ENCODE measurements around the gene CISH. TPM values are rescaled to one million over a fixed set of nuclear protein-coding genes. Genes with fewer than 3 reads are reported as not detected.

Gene CISH
- total RNA-seq, 4 donors from 2014 or later = 3.3 to 50.5 (median 20.3) TPM

DNA sequence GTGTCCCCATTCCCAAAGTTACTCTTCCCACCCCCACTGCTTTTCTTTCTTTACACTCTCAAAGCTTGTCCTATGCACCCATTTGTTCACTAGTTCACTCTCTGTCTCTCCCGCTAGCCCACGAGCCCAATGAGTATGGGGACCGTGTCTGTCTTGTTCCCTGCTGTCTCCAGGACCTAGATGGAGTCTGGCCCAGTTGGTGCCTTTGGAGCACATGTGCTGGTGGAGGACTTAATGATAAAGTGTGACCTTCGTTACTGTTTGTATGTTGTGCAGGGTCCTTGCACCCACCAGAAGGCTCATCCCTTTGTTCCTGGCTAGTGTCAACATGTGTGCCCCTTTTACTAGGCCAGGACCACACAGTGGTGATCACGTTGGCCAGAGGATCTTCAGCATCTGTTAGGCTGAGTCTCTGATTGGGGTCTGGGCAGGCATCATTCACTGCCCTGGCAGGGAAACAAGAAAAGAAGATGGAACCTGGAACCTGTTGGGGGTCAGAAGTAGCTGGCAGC is 7.4 kb downstream of the CISH start:
- Histone ChIP-seq H3K9me3 (no peaks in the 10 kb centered on the region), H3K27ac (peak overlapping the region; percentile 95 to 99 (median 96)), H3K27me3 (no peaks in the 10 kb centered on the region), H3K4me1 (peaks cover 96% of the 10 kb centered on the region in 2 donors), H3K36me3 (peaks cover 4 to 27% of the 10 kb centered on the region in 2 donors), H3K4me3 (no peak overlapping the region)
- intact Hi-C loops (cut with DNase I; ENCODE audit: low total_unique reads) (loop anchor here (2.0 kb wide), 1 partner anchor 21 kb away; no protein-coding TSS in a partner anchor), in situ Hi-C loops (cut with MboI; ENCODE audit: low sequenced_read_pairs in 4 of 4) (loop anchor here in 1 of 4 donors (25.0 kb wide), 1 partner anchor 783 kb away; the partner anchor contains the start of genes MANF and RBM15B)
- ATAC-seq = no peak
- no peak for DNase-seq
- no peak for TF ChIP-seq CTCF (IDR thresholded peaks at IDR 0.05 in 4 of 5, conservative IDR thresholded peaks at IDR 0.05 in 1 of 5)
- no peak for TF ChIP-seq POLR2A (IDR thresholded peaks at IDR 0.05)

DNA sequence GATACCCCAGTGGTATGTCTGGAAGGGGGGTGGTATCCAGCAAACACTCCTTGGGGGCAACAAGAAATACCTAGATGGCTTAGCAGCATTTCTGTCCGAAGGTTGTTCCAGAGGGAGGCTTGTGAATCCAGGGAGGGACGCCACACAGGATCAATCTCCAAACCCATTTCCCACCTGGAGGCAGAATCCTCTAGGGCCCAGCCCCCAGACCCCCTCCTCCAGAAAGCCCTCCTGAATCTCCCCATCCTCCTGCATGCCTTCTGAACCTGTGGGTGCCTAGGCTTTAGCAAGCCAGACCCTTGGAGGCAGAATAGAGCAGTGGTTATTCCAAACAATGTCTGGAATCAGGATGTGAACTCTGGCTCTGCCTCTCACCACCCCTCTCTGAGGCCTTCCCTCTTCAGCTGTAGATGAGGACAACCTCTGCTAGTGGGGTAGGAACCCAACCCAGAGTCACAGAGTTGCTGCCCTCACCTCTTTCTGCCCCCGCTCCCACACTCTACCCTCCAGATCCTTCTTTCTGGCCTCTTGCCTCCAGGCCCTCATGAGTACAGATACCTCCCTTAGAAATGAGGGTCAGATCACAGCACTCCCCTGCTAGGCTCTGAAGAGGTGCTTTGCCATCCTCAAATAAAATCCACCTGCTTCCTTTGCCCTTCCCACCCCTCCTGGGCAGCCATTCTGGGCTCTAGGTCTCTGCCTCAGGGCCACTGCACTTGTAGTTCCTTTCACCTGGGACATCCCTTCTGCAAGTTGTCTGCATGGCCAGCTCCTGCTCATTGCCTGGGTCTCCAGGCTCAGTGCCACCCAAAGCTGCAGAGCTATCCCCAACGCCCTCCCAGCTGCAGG is 8.1 kb downstream of the CISH start:
- H3K36me3 ChIP-seq = peaks cover 4 to 25% of the 10 kb centered on the region in 2 donors
- intact Hi-C loops (cut with DNase I; ENCODE audit: low total_unique reads) (loop anchor here (2.0 kb wide), 1 partner anchor 21 kb away; no protein-coding TSS in a partner anchor), in situ Hi-C loops (cut with MboI; ENCODE audit: low sequenced_read_pairs in 4 of 4) (loop anchor here in 1 of 4 donors (25.0 kb wide), 1 partner anchor 784 kb away; the partner anchor contains the start of genes MANF and RBM15B)
- no peaks in the 10 kb centered on the region for H3K27me3 ChIP-seq
- TF ChIP-seq POLR2A (IDR thresholded peaks at IDR 0.05) = no peak
- no peak for TF ChIP-seq CTCF (IDR thresholded peaks at IDR 0.05 in 4 of 5, conservative IDR thresholded peaks at IDR 0.05 in 1 of 5)
- peak overlapping the region; percentile 95 to 99 (median 96) for H3K27ac ChIP-seq
- H3K9me3 ChIP-seq = no peaks in the 10 kb centered on the region
- no peak overlapping the region for H3K4me3 ChIP-seq
- ATAC-seq (no peak), DNase-seq (no peak)
- peaks cover 90 to 91% of the 10 kb centered on the region in 2 donors for H3K4me1 ChIP-seq

- Histone ChIP-seq H3K4me3 (no peak overlapping the region), H3K27ac (peak overlapping the region; percentile 95 to 99 (median 96)), H3K36me3 (peaks cover 4 to 17% of the 10 kb centered on the region in 2 donors), H3K4me1 (peaks cover 82 to 84% of the 10 kb centered on the region in 2 donors), H3K27me3 (no peaks in the 10 kb centered on the region), H3K9me3 (no peaks in the 10 kb centered on the region)
- ATAC-seq = no peak
- in situ Hi-C loops (cut with MboI; ENCODE audit: low sequenced_read_pairs in 4 of 4) = loop anchor here in 1 of 4 donors (25.0 kb wide), 1 partner anchor 785 kb away; the partner anchor contains the start of genes MANF and RBM15B
- peak in 1 of 2 donors; percentile 26 for DNase-seq
- intact Hi-C loops (cut with DNase I; ENCODE audit: low total_unique reads) = no loop called here
- TF ChIP-seq CTCF (IDR thresholded peaks at IDR 0.05 in 4 of 5, conservative IDR thresholded peaks at IDR 0.05 in 1 of 5) (no peak), POLR2A (IDR thresholded peaks at IDR 0.05) (no peak)
Measured at GRCh38 chr3:50602595-50603191, 8.9 kb downstream of the CISH start.

DNA sequence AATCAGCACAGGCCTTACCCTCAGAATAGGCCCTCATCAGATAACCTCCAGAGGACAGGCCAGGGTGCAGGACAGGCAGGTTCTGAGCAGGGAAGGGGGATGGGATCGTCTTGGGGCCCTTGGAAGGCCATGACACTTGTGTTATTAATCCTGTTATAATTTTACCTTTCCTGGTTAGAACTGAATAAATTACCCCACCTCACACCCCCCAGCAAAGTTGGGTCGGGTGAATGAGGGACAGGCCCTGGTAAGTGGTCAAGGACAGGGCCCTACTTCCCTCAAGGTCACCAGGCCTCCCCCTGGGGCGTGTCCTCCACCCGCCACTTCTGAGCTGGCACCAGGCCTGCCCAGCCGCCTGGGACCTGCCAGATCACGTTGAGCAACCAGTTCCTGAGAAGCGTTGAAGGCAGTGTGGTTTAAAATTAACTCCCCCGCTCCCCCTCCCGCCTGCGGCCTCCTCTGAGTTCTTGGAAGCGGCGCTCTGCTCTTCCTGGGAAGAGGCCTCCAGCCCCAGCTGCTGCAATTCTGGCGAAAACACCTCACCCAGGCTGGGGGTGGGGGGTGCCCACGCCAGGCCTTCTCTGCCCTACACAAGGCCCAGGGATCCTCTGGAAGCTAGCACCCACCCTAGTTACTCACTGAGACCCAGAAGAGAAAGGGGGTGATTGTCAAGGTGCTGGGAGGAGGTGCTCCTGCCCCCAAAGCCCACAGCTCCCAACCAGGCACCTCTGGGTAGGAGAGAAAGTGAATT is 10.6 kb downstream of the CISH start:
- peak; percentile 55 to 65 for TF ChIP-seq POLR2A (IDR thresholded peaks at IDR 0.05)
- TF ChIP-seq CTCF (IDR thresholded peaks at IDR 0.05 in 4 of 5, conservative IDR thresholded peaks at IDR 0.05 in 1 of 5) = peak in 1 of 5 experiments; percentile 7
- peak; percentile 75 to 76 for ATAC-seq
- Histone ChIP-seq H3K27ac (peak overlapping the region; percentile 95 to 99 (median 96)), H3K4me3 (peak overlapping the region in 3 of 4 donors; percentile 5 to 17 (median 10)), H3K36me3 (peaks cover 0 to under 1% of the 10 kb centered on the region in 2 donors), H3K4me1 (peaks cover 65 to 67% of the 10 kb centered on the region in 2 donors), H3K9me3 (no peaks in the 10 kb centered on the region), H3K27me3 (no peaks in the 10 kb centered on the region)
- intact Hi-C loops (cut with DNase I; ENCODE audit: low total_unique reads) = loop anchor here (1.0 kb wide), 1 partner anchor 17 kb away; no protein-coding TSS in a partner anchor
- peak; percentile 96 to 99 for DNase-seq
- in situ Hi-C loops (cut with MboI; ENCODE audit: low sequenced_read_pairs in 4 of 4) = loop anchor here in 1 of 4 donors (25.0 kb wide), 1 partner anchor 786 kb away; the partner anchor contains the start of genes MANF and RBM15B
